Measurements from ENCODE around the gene CA10.

The CA10 gene

GRCh38 chr17:51769231-51769630 is 389.3 kb downstream of the CA10 start:
- no peak for DNase-seq (ENCODE audit: low read depth in 2 of 2)

- no peak for DNase-seq (ENCODE audit: low read depth in 2 of 2)
Measured at GRCh38 chr17:51768706-51769105, 389.8 kb downstream of the CA10 start.

GRCh38 chr17:51767287-51767686 is 391.2 kb downstream of the CA10 start:
- DNase-seq (ENCODE audit: low read depth in 2 of 2): no peak

GRCh38 chr17:51765282-51766135 is 393.0 kb downstream of the CA10 start:
- no peak for DNase-seq (ENCODE audit: low read depth in 2 of 2)

- no peak for DNase-seq (ENCODE audit: low read depth in 2 of 2)
Measured at GRCh38 chr17:51764387-51764971, 394.0 kb downstream of the CA10 start.

GRCh38 chr17:51763058-51763457 is 395.5 kb downstream of the CA10 start:
- DNase-seq (ENCODE audit: low read depth in 2 of 2): no peak

GRCh38 chr17:51761105-51761504 is 397.4 kb downstream of the CA10 start:
- DNase-seq (ENCODE audit: low read depth in 2 of 2): no peak

- no peak for DNase-seq (ENCODE audit: low read depth in 2 of 2)
Measured at GRCh38 chr17:51759260-51759659, 399.3 kb downstream of the CA10 start.

GRCh38 chr17:51751072-51751471 is 407.4 kb downstream of the CA10 start:
- DNase-seq (ENCODE audit: low read depth in 2 of 2): no peak

GRCh38 chr17:51748749-51749604 is 409.5 kb downstream of the CA10 start:
- DNase-seq (ENCODE audit: low read depth in 2 of 2): no peak

GRCh38 chr17:51746421-51746820 is 412.1 kb downstream of the CA10 start:
- no peak for DNase-seq (ENCODE audit: low read depth in 2 of 2)

GRCh38 chr17:51745993-51746392 is 412.5 kb downstream of the CA10 start:
- no peak for DNase-seq (ENCODE audit: low read depth in 2 of 2)

GRCh38 chr17:51743477-51743876 is 415.0 kb downstream of the CA10 start:
- DNase-seq (ENCODE audit: low read depth in 2 of 2): no peak

GRCh38 chr17:51742571-51742970 is 415.9 kb downstream of the CA10 start:
- DNase-seq (ENCODE audit: low read depth in 2 of 2): no peak

- DNase-seq (ENCODE audit: low read depth in 2 of 2): no peak
Measured at GRCh38 chr17:51741458-51741857, 417.1 kb downstream of the CA10 start.

GRCh38 chr17:51740531-51740930 is 418.0 kb downstream of the CA10 start:
- no peak for DNase-seq (ENCODE audit: low read depth in 2 of 2)

- no peak for DNase-seq (ENCODE audit: low read depth in 2 of 2)
Measured at GRCh38 chr17:51739245-51739886, 419.1 kb downstream of the CA10 start.

- no peak for DNase-seq (ENCODE audit: low read depth in 2 of 2)
Measured at GRCh38 chr17:51736356-51736755, 422.2 kb downstream of the CA10 start.

GRCh38 chr17:51734976-51735375 is 423.5 kb downstream of the CA10 start:
- DNase-seq (ENCODE audit: low read depth in 2 of 2): no peak

GRCh38 chr17:51734462-51734861 is 424.1 kb downstream of the CA10 start:
- no peak for DNase-seq (ENCODE audit: low read depth in 2 of 2)

GRCh38 chr17:51733166-51733565 is 425.3 kb downstream of the CA10 start:
- no peak for DNase-seq (ENCODE audit: low read depth in 2 of 2)

Data from stimulated activated CD4-positive, alpha-beta T cell treated with anti-CD3 and anti-CD28 coated beads, Interleukin-1b, Interleukin-23, amount 100 ng/mL, for 1 hour (primary cell).